Muscle layer of colon (tissue), 2 donors: ENCODE results near the gene PTPN14.

Source experiments
- H3K27ac ChIP-seq: one replicate; pipeline ENCODE4 v1.7.0; 2013; ENCODE audit warnings: low read depth, mild to moderate bottlenecking, low read length, moderate library complexity
- H3K27me3 ChIP-seq, 2 donors: one replicate each; pipeline ENCODE4 v1.7.0; 2013; ENCODE audit warnings: low read length in 2 of 2, mild to moderate bottlenecking in 2 of 2; ENCODE audit not compliant: insufficient read depth in 2 of 2, control insufficient read depth in 1 of 2
- H3K36me3 ChIP-seq: one replicate; pipeline ENCODE4 v1.7.0; 2013; ENCODE audit warnings: mild to moderate bottlenecking, low read length; ENCODE audit not compliant: insufficient read depth
- H3K4me1 ChIP-seq: one replicate; pipeline ENCODE4 v1.7.0; 2013; ENCODE audit warnings: mild to moderate bottlenecking, low read length; ENCODE audit not compliant: insufficient read depth
- H3K4me3 ChIP-seq, 2 donors: one replicate each; pipeline ENCODE4 v1.7.0; 2013; ENCODE audit warnings: low read length in 2 of 2, low read depth in 1 of 2, mild to moderate bottlenecking in 1 of 2, moderate library complexity in 1 of 2
- H3K9ac ChIP-seq: one replicate; pipeline ENCODE4 v1.7.0; 2013; ENCODE audit warnings: low read length
- H3K9me3 ChIP-seq: one replicate; pipeline ENCODE4 v1.7.0; 2013; ENCODE audit warnings: mild to moderate bottlenecking, low read length
- donor health status: abdominal sarcoma.
- donor health status: Adenocarcinoma of cecum.

PTPN14 gene

DNA sequence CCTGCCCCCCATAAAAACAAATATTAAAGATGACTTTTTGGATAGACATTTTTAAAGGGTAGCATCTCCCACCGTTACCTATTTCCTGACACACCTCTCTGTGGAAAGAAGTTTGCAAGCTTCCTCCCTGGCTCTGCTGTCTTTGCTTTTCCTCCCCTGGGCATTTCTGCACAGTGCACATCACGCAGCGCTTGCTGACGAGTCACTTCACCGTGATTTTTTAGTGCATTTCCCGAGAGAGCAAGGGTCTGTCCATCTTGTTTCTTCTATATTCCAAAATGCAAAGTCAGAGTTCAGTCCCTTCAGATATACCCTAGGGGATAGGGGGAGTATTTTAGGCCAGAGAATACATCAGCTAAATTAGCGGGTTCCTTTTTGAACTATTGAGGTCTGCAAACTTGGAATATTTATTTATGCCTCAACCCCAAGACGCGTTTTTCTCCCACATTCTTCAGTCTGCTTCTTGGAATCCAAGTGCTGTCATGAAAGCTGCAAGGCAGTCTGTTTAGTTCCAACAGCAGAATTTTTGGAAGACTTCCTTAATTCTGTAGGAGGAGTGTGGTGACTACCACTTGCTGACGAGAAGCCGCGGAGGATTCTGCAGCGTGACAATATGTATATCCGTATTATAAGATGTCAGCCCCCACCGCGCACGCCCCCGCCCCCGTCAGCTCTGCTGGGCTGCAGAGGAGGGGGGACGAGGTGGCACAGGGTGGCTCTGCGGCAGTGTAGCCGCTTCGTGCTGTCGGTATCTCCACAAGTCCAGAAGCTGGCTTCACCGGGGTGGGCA, 248.1 kb downstream of the PTPN14 start:
- H3K27ac ChIP-seq = no peak overlapping the region
- H3K36me3 ChIP-seq = no peaks in the 10 kb centered on the region
- H3K27me3 ChIP-seq = no peaks in the 10 kb centered on the region
- no peaks in the 10 kb centered on the region for H3K4me1 ChIP-seq
- H3K9ac ChIP-seq = no peak overlapping the region
- H3K4me3 ChIP-seq = no peak overlapping the region
- H3K9me3 ChIP-seq = no peaks in the 10 kb centered on the region

DNA sequence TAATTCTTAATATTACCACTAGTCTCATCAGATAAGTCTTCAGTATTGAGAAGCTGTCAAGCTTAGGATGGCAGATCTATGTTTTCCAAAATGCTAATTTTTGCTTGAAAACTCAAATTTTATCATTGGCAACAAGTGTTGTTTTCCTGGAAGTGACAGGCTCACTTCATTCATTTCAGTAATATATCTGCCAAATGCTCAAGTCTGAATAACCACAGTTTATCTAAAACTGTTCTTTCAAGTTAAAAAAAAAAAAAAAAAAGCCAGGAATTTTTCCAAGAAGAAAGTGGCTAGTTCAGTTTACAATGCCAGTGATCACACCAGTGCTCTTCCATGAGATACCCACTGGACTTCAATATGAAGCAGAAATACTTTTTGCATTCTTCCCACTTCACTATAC, 249.9 kb downstream of the PTPN14 start:
- Histone ChIP-seq H3K27ac (no peak overlapping the region), H3K36me3 (no peaks in the 10 kb centered on the region), H3K9ac (no peak overlapping the region), H3K27me3 (no peaks in the 10 kb centered on the region), H3K4me1 (no peaks in the 10 kb centered on the region), H3K9me3 (no peaks in the 10 kb centered on the region), H3K4me3 (no peak overlapping the region)

DNA sequence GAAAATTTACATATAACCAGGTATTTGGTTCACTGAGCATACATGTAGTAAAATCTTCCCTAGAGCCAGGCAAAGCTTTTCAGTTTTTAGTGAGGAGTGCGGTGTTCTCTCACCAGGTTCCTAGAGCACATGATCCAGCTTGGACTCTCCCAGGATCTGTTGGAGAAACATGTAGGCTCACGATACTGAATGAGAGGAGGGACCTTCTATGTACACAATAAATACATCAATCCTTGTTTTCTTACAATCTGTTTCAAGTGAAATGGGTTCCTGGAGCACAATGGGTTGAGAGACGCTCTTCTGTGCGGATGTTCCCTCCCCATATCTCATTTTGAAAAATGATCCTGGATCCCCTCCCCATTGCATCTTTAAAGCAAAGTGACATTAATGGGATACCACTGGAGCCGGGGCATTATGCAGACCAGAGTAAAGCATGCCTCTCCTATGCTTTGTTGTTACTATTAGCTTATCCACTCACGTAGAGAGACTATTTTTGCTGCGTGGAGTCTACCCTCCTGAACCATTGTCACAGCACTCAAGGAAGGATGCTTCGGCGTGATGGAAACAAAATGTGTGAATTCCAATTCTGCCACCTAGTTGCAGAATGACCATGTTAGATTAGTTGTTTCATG, 251.1 kb downstream of the PTPN14 start:
- no peak overlapping the region for H3K27ac ChIP-seq
- no peak overlapping the region for H3K4me3 ChIP-seq
- no peaks in the 10 kb centered on the region for H3K27me3 ChIP-seq
- no peaks in the 10 kb centered on the region for H3K36me3 ChIP-seq
- H3K4me1 ChIP-seq = no peaks in the 10 kb centered on the region
- no peak overlapping the region for H3K9ac ChIP-seq
- H3K9me3 ChIP-seq = no peaks in the 10 kb centered on the region
